Measurements from ENCODE around the gene NELFCD.

DNA sequence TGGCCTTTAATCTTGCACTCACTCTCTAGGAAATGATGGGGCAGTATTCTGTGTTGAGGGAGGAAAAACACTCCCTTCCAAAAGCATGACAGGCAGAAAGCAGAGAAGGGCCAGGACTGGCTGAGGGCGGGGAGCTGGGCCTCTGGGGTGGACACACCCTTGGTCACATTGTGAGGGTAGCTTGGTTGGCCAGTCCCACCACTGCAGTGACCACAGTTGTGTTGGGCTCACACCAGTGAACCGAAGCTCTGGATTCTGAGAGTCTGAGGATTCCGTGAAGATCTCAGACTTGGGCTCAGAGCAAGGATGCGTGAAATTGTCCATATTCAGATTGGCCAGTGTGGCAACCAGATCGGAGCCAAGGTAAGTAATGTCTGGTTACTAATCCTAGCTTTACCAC, 38.2 kb downstream of the NELFCD start, which contains the start of gene TUBB1:
- no peak for TF ChIP-seq POLR2AphosphoS2 (IDR thresholded peaks at IDR 0.05; ENCODE audit: low read depth, low read length)
- no peak for TF ChIP-seq USF1 (IDR thresholded peaks at IDR 0.05; ENCODE audit: borderline replicate concordance, extremely low read length, insufficient read depth, low read depth, low read length)
- TF ChIP-seq BCLAF1 (IDR thresholded peaks at IDR 0.05): no peak
- no peak for TF ChIP-seq KDM1A (IDR thresholded peaks at IDR 0.05; ENCODE audit: borderline replicate concordance)
- TF ChIP-seq HDAC6 (IDR thresholded peaks at IDR 0.05; ENCODE audit: unreplicated experiment): no peak
- TF ChIP-seq SMC3 (IDR thresholded peaks at IDR 0.05; ENCODE audit: borderline replicate concordance, low read length): no peak
- TF ChIP-seq POLR2AphosphoS5 (IDR thresholded peaks at IDR 0.05; ENCODE audit: low read length): no peak
- TF ChIP-seq, protein P1, sequence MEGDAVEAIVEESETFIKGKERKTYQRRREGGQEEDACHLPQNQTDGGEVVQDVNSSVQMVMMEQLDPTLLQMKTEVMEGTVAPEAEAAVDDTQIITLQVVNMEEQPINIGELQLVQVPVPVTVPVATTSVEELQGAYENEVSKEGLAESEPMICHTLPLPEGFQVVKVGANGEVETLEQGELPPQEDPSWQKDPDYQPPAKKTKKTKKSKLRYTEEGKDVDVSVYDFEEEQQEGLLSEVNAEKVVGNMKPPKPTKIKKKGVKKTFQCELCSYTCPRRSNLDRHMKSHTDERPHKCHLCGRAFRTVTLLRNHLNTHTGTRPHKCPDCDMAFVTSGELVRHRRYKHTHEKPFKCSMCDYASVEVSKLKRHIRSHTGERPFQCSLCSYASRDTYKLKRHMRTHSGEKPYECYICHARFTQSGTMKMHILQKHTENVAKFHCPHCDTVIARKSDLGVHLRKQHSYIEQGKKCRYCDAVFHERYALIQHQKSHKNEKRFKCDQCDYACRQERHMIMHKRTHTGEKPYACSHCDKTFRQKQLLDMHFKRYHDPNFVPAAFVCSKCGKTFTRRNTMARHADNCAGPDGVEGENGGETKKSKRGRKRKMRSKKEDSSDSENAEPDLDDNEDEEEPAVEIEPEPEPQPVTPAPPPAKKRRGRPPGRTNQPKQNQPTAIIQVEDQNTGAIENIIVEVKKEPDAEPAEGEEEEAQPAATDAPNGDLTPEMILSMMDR (IDR thresholded peaks at IDR 0.05 in 2 of 3, conservative IDR thresholded peaks at IDR 0.05 in 1 of 3; ENCODE audit: control insufficient read depth in 2 of 3, extremely low read depth in 1 of 3, insufficient read depth in 1 of 3, low read depth in 3 of 3, low read length in 3 of 3): no peak
- TF ChIP-seq CEBPB (IDR thresholded peaks at IDR 0.05; ENCODE audit: borderline replicate concordance in 1 of 2, low read depth in 2 of 2, low read length in 2 of 2): no peak
- no peak for TF ChIP-seq JUND (IDR thresholded peaks at IDR 0.05; ENCODE audit: low read depth, low read length)
